Stomach (tissue), 4 donors: ENCODE data around the gene MPZL1.

Experiments
- CTCF ChIP-seq, 7 experiments: fragments of 450-650 bp in 4 of 7; fragments of 200-600 bp in 3 of 7; sonication (generic) in 3 of 7; IDR thresholded peaks; one replicate each; pipeline ENCODE4 v1.5.1; 2016 to 2019; ENCODE audit warnings: antibody characterized with exemption in 7 of 7, control low read depth in 2 of 7, mild to moderate bottlenecking in 1 of 7
- EP300 ChIP-seq: sonication (generic); formaldehyde crosslinking; IDR thresholded peaks from one replicate; pipeline ENCODE4 v1.6.1; 2017; ENCODE audit warnings: antibody characterized with exemption
- POLR2A ChIP-seq, 4 donors: fragments of 450-650 bp; IDR thresholded peaks; one replicate each; pipeline ENCODE4 v1.6.1; 2016; ENCODE audit warnings: antibody characterized with exemption in 4 of 4, control low read depth in 2 of 4, mild to moderate bottlenecking in 1 of 4, moderate library complexity in 1 of 4

DNA sequence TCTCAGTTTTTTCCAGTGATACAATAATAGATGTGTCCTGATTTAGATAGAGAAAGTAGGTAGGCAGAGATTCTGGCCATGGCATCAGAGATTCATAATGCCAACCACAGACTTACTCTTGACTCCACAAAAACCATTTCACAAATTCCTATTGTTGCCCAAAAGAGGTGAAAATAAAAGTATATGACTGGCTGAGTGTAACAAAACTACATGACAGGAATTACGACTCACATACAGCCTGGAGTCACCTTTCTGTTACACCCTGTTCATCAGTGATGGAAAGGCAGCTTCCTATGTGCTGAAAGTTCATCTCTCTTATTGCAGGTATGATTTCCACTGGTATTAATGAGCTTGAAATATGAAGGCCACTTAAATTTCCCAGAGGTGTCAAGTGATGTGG is 72.3 kb downstream of the MPZL1 start:
- TF ChIP-seq CTCF (IDR thresholded peaks at IDR 0.05) (no peak), POLR2A (IDR thresholded peaks at IDR 0.05) (no peak), EP300 (no peak)
